NCI-H146 (cell line): Measurements from ENCODE around the gene POU3F1.

Source experiments
- DNase-seq: peaks from one replicate; lab custom pipeline; 2025; lab: John Stamatoyannopoulos, UW

The POU3F1 gene

GRCh38 chr1:38004284-38005108 lies 42.1 kb downstream of the POU3F1 start:
- peak; percentile 11 for DNase-seq

- DNase-seq = no peak
Observed at GRCh38 chr1:38003261-38004250, 43.0 kb downstream of the POU3F1 start.

GRCh38 chr1:38000529-38001455 lies 45.8 kb downstream of the POU3F1 start:
- DNase-seq = no peak

- no peak for DNase-seq
Observed at GRCh38 chr1:38000233-38000528, 46.4 kb downstream of the POU3F1 start.

- DNase-seq = no peak
Observed at GRCh38 chr1:37999430-38000232, 47.0 kb downstream of the POU3F1 start.

- no peak for DNase-seq
Observed at GRCh38 chr1:37998913-37999429, 47.6 kb downstream of the POU3F1 start.

GRCh38 chr1:37998089-37998808 lies 48.3 kb downstream of the POU3F1 start:
- DNase-seq = no peak

- DNase-seq = no peak
Observed at GRCh38 chr1:37997256-37998088, 49.1 kb downstream of the POU3F1 start.

GRCh38 chr1:37995751-37996345 lies 50.7 kb downstream of the POU3F1 start:
- peak; percentile 20 for DNase-seq

GRCh38 chr1:37994886-37995566 lies 51.6 kb downstream of the POU3F1 start:
- DNase-seq = no peak
